Tongue (tissue), 2 donors: ENCODE data around the gene RBMY1F. TPM values are rescaled to one million over a fixed set of nuclear protein-coding genes. Genes with fewer than 3 reads are reported as not detected.
"Not testable (repeated sequence)": the region's sequence is repeated elsewhere in the genome, so short reads cannot be mapped to it uniquely, and the experiment has no call there.

Source experiments
- DNase-seq: peaks from one replicate; pipeline ENCODE4 v3.0.0-alpha.2; 2015
- total RNA-seq: library from RNA; depleted of rRNA; stranded (reverse); fragments of >200 nt; gene quantifications from one replicate; pipeline ENCODE4 v1.2.3, GENCODE V29; 2014

RBMY1F gene
- total RNA-seq = not detected

DNA sequence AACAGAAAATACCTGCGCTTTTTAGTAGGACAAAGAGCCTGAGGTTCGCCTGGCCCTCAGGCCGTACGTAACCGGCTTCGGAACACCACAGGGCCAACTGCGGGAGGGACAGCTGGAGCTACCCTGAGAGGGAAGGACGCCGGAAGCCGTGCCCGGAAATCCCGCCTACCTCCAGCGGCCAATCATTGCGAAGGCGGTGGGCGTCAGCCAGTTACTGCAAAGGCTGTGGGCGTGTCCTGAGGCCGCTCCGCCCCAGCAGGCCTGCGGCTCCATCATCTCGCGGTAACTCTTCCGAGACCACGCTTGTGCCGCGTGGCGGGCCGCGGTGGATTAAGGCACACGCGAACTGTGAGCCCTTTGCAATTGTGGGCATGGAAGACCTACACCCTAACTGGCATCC is at the start of gene RBMY1F:
Gene RBMY1F, minus strand, starts transcription at position 101 of the 400 bp plus-strand sequence. CDS start 1,954 bp downstream, outside the sequence.
- DNase-seq = not testable (repeated sequence)

DNA sequence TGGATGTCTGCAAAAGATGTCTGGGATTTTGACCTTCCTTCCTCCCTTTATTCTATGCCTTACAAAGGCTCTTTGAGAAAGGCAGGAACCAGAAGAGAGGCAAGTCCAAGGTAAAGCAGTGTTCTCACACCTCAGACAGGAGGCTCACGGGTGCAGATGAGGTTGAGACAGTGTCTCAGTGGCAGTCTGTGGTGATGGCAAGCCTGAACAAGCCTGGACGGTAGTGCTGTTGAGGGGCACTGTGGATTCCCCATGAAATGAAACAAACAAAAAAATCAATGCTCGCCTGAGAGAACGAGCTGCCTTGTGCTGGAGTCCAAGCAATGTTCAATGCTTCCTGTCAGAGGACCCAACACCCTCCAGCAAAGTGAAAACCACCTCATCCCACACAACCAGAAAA is 31.6 kb downstream of the RBMY1F start:
- DNase-seq = not testable (repeated sequence)

DNA sequence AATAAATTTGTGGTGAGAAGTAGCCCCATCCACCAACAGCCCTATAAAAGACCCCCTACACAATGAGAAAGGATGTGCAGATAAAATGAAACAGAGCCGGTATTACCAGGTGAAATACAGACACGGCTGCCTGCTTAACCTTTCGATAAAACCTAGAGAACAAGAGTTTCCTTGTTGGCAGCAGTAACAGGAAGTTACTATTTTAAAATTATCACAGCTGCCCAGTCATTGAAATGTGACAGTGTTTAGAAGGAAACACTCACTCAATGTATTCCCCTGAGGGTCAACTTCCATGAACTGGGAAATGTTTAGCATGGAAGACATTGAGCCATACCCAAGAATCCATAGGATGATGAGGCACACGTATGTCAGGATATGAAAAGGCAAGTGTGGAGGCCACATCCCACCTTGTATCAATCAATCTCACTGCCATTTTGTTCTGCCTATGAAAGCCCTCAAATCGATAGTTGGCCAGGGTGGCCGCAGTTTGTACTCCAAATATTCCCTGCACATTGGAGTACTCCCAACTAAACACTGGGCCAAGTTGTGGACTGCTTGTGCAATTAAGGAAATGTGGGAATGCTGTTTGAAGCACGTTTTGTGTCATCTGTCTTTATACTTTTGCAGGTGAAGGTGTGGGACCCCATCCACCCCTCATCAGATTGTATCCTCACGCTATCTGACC is 41.6 kb downstream of the RBMY1F start:
- not testable (repeated sequence) for DNase-seq

- DNase-seq = not testable (repeated sequence)
These were observed 48.0 kb downstream of the RBMY1F start for GRCh38 chrY:22134719-22135118.

DNA sequence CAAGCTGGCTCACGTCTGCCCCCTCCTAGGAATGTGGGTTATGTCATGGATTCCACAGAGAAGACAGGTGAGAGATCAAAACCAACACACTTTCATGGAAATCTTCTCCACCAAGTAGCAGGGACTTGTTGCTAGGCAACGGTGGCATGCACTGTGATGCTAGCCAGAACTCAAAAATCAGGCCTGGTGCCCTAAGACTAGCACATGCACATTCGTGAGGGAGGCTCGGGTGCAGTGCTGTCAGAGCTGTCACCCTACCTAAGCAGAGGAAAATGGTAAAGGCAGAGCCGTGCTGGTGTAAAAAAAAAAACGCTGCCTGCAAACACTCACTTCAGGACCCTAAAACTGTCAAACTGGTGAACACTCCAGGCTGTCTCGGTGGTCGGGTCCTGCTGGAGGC is 52.2 kb downstream of the RBMY1F start:
- DNase-seq = not testable (repeated sequence)

Other genes starting within 250 kb of the RBMY1F start
- not detected for gene RBMY1J, start 220.5 kb upstream of the RBMY1F start, total RNA-seq